GM21723 (cell line): ENCODE results near the gene CROCC2.
"Not testable (repeated sequence)": the region's sequence is repeated elsewhere in the genome, so short reads cannot be mapped to it uniquely, and the experiment has no call there.

ENCODE experiments used
- ATAC-seq: cut with Tn5 transposase; IDR thresholded peaks from one replicate; pipeline ENCODE4 v1.9.1; 2021; ENCODE audit warnings: mild to moderate bottlenecking, moderate library complexity; ENCODE audit not compliant: unreplicated experiment

Gene CROCC2

GRCh38 chr2:240964704-240965295 lies 58.7 kb downstream of the CROCC2 start:
- no peak for ATAC-seq

GRCh38 chr2:240965296-240965904 lies 59.3 kb downstream of the CROCC2 start:
- no peak for ATAC-seq

- no peak for ATAC-seq
Measured at GRCh38 chr2:240965905-240966456, 59.8 kb downstream of the CROCC2 start.

- ATAC-seq, result no peak
Measured at GRCh38 chr2:240966457-240966905, 60.3 kb downstream of the CROCC2 start.

- no peak for ATAC-seq
Measured at GRCh38 chr2:240966906-240967680, 61.0 kb downstream of the CROCC2 start.

- no peak for ATAC-seq
Measured at GRCh38 chr2:240967681-240968621, 61.8 kb downstream of the CROCC2 start.

GRCh38 chr2:240968731-240969624 lies 62.8 kb downstream of the CROCC2 start:
- no peak for ATAC-seq

- ATAC-seq, result no peak
Measured at GRCh38 chr2:240970104-240970503, 64.0 kb downstream of the CROCC2 start.

- ATAC-seq, result no peak
Measured at GRCh38 chr2:240970816-240971215, 64.7 kb downstream of the CROCC2 start.

GRCh38 chr2:240972201-240972600 lies 66.1 kb downstream of the CROCC2 start:
- no peak for ATAC-seq

- no peak for ATAC-seq
Measured at GRCh38 chr2:240972636-240973521, 66.7 kb downstream of the CROCC2 start.

GRCh38 chr2:240974771-240975572 lies 68.8 kb downstream of the CROCC2 start:
- ATAC-seq, result no peak

GRCh38 chr2:240975903-240976302 lies 69.8 kb downstream of the CROCC2 start:
- ATAC-seq, result not testable (repeated sequence)

GRCh38 chr2:240981280-240981679 lies 75.1 kb downstream of the CROCC2 start:
- ATAC-seq, result no peak

GRCh38 chr2:240981871-240982800 lies 76.0 kb downstream of the CROCC2 start:
- ATAC-seq, result no peak

- no peak for ATAC-seq
Measured at GRCh38 chr2:240982821-240983281, 76.7 kb downstream of the CROCC2 start.
